GM20000 (cell line): Measurements from ENCODE around the gene TICAM1.
A peak's percentile ranks its signal among the peaks of the same experiment; 100 is the strongest.

Experiments
- DNase-seq: peaks from one replicate; pipeline ENCODE4 v3.0.0; 2012; ENCODE audit warnings: low spot score
- CTCF ChIP-seq: IDR thresholded peaks from 2 replicates; pipeline ENCODE4 v1.5.1; 2012; ENCODE audit warnings: mild to moderate bottlenecking, control low read depth; ENCODE audit errors: extremely low read depth, missing control alignments

The TICAM1 gene

DNA sequence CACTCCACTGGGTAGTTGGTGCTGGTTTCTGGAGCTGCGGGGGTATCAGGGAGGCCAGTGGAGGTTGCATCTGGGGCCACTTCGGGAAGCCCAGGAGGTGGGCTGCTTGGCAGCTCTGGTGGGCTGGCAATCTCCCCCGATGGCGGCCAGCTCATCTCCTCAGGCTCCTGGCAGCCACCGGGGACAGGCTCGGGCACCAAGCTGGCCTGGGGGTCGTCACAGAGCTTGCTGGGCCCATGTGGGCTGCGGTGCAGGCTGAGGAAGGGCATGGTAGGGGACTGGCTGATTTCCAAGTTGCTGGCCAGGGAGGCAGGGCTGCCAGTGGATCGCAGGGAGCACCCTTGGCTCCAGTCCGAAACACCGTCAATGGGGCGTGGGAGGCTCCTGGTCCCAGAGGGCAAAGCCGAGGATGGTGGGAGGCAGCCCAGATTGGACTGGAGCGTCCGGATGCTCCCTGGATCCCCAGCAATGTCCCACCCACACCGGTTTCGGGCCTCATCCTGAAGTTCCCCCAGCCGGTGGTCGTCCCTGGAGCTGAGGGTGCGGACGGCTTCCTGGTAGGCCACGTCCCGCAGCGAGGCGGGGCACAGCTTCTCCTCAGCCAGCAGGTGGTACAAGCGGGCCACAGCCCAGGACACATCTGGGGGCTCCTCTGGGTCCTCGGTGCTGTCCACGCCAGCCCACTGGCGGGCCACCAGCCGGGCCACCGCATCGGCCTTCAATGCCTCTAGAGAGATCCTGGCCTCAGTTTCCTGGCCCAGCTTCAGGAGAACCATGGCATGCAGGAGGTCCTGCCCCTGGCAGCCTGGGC is 13.8 kb downstream of the TICAM1 start:
- TF ChIP-seq CTCF = no peak

DNA sequence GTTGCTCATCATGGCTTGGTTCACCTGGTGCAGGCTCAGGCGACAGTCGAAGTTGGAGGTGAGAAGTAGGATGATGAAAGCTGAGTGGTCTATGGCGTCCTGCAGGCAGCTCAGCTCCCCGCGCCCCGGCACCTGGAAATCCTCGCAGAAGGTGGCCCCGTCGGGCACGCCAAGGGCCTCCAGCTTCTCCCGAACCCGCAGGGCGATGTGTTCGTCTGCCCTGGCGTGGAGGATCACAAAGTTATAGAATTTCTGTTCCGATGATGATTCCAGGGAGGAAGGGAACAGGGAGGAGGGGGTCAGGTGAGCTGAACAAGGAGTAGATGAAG is 14.6 kb downstream of the TICAM1 start:
- no peak for DNase-seq
- TF ChIP-seq CTCF = no peak

More for the DNA sequence above, 13.8 kb downstream of the TICAM1 start:
- no peak for DNase-seq

- DNase-seq = peak; percentile 37
- no peak for TF ChIP-seq CTCF
Measured at GRCh38 chr19:4816202-4816949, 15.1 kb downstream of the TICAM1 start.

DNA sequence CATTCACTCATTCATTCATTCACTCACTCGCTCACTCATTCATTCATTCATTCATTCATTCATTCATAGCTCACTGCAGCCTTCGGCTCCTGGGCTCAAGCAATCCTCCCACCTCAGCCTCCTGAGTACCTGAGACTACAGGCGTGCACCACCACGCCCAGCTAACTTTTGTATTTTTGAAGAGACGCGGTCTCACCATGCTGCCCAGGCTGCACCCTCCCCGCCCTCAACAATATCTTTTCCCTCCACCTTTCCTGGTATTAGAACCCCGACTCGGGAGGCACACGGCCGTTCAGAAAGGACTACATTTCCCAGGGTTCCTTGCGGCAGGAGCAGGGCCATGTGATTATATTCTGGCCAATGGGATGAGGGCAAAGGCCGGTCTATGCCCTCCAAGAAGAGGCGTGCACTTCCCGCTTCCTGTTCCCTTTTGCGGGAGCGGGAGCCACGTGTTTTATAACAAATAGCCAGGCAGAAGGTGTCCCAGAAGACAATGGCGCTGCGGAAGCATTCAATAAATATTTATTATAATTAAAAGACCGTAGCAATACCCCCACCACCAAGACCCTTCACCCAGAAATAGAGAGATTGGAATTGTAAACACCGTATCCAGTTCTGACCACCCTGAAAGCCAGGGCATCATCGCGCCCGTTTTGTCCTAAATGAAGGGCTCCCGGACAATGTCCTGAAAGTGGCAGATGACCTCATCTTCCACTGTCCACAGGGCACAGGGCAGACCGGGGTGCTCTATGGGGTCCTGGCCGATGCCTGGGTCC is 15.9 kb downstream of the TICAM1 start:
- TF ChIP-seq CTCF = no peak
- peak; percentile 93 for DNase-seq

- no peak for DNase-seq
- TF ChIP-seq CTCF = no peak
Measured at GRCh38 chr19:4814625-4815425, 16.7 kb downstream of the TICAM1 start.

GRCh38 chr19:4811328-4812131 is 20.0 kb downstream of the TICAM1 start:
- peak; percentile 87 for DNase-seq
- TF ChIP-seq CTCF = peak; percentile 87
